Gastrocnemius medialis (tissue), 4 donors: Measurements from ENCODE around the gene CFAP97D2. TPM values are rescaled to one million over a fixed set of nuclear protein-coding genes. Genes with fewer than 3 reads are reported as not detected.

ENCODE experiments used
- ATAC-seq, 2 donors: fragments of 150-250 bp; one replicate each; pipeline ENCODE4 v1.9.1; 2016
- DNase-seq, 2 donors: peaks; one replicate each; pipeline ENCODE4 v3.0.0-alpha.2; 2019
- H3K27ac ChIP-seq, 4 donors: fragments of 200-600 bp; sonication (generic); 1 replicate in 1 of 4; 2 replicates in 3 of 4; pipeline ENCODE4 v1.5.1; 2016 to 2018; ENCODE audit warnings: mild to moderate bottlenecking in 2 of 4, moderate library complexity in 1 of 4
- H3K27me3 ChIP-seq, 3 donors: fragments of 200-600 bp; sonication (generic) in 2 of 3; 1 replicate in 1 of 3; 2 replicates in 2 of 3; pipeline versions ENCODE4 v1.5.1 to v1.6.0; 2016 to 2019; ENCODE audit warnings: mild to moderate bottlenecking in 1 of 3, moderate library complexity in 1 of 3
- H3K36me3 ChIP-seq, 2 donors: fragments of 200-600 bp; sonication (generic) in 1 of 2; one replicate each; pipeline ENCODE4 v1.5.1; 2017 to 2018
- H3K4me1 ChIP-seq, 2 donors: fragments of 200-600 bp; sonication (generic) in 1 of 2; one replicate each; pipeline ENCODE4 v1.5.1; 2016 to 2017; ENCODE audit warnings: mild to moderate bottlenecking in 2 of 2
- H3K4me3 ChIP-seq, 4 donors: fragments of 200-600 bp; sonication (generic) in 3 of 4; 1 replicate in 1 of 4; 2 replicates in 3 of 4; pipeline ENCODE4 v1.5.1; 2016 to 2019; ENCODE audit warnings: mild to moderate bottlenecking in 2 of 4
- H3K9me3 ChIP-seq, 3 donors: fragments of 200-600 bp; sonication (generic) in 2 of 3; 1 replicate in 1 of 3; 2 replicates in 2 of 3; pipeline ENCODE4 v1.5.1; 2016 to 2019
- POLR2A ChIP-seq, 2 donors: fragments of 450-650 bp; IDR thresholded peaks; one replicate each; pipeline ENCODE4 v1.6.1; 2017; ENCODE audit warnings: antibody characterized with exemption in 2 of 2, mild to moderate bottlenecking in 2 of 2, moderate library complexity in 2 of 2
- in situ Hi-C, 4 donors: fragments of 200-750 bp; cut with MboI; loops; one replicate each; pipeline versions ENCODE4 v1.15.0 to v1.8.0; 2017; ENCODE audit warnings: low sequenced_read_pairs in 4 of 4
- intact Hi-C: fragments of 100-400 bp; cut with DNase I; formaldehyde crosslinking; loops from one replicate; pipeline ENCODE4 v1.15.1; 2023; ENCODE audit warnings: low total_unique reads
- total RNA-seq, 4 donors: library from RNA; depleted of rRNA; stranded (reverse); fragments of >200 nt; gene quantifications; one replicate each; pipeline versions ENCODE4 v1.1.0 to v1.2.3, GENCODE V29; 2016
- TF ChIP-seq, protein P1 (sequence below), 5 experiments: fragments of 450-650 bp in 3 of 5; fragments of 200-600 bp in 2 of 5; sonication (generic) in 2 of 5; IDR thresholded peaks in 4 of 5; conservative IDR thresholded peaks in 1 of 5; 1 replicate in 4 of 5; 2 replicates in 1 of 5; pipeline ENCODE4 v1.5.1; 2016 to 2019; ENCODE audit warnings: antibody characterized with exemption in 5 of 5, mild to moderate bottlenecking in 3 of 5, moderate library complexity in 3 of 5

The CFAP97D2 gene
- total RNA-seq, 4 donors from 2014 or later, result not detected

- Histone ChIP-seq H3K36me3 (no peaks in the 10 kb centered on the region), H3K27ac (no peak overlapping the region), H3K9me3 (no peaks in the 10 kb centered on the region), H3K27me3 (peaks cover 0 to 8% (median 4%) of the 10 kb centered on the region in 3 donors), H3K4me3 (no peak overlapping the region), H3K4me1 (no peaks in the 10 kb centered on the region)
- no peak for ATAC-seq
- DNase-seq, result no peak
- TF ChIP-seq, protein P1, sequence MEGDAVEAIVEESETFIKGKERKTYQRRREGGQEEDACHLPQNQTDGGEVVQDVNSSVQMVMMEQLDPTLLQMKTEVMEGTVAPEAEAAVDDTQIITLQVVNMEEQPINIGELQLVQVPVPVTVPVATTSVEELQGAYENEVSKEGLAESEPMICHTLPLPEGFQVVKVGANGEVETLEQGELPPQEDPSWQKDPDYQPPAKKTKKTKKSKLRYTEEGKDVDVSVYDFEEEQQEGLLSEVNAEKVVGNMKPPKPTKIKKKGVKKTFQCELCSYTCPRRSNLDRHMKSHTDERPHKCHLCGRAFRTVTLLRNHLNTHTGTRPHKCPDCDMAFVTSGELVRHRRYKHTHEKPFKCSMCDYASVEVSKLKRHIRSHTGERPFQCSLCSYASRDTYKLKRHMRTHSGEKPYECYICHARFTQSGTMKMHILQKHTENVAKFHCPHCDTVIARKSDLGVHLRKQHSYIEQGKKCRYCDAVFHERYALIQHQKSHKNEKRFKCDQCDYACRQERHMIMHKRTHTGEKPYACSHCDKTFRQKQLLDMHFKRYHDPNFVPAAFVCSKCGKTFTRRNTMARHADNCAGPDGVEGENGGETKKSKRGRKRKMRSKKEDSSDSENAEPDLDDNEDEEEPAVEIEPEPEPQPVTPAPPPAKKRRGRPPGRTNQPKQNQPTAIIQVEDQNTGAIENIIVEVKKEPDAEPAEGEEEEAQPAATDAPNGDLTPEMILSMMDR (IDR thresholded peaks at IDR 0.05 in 4 of 5, conservative IDR thresholded peaks at IDR 0.05 in 1 of 5), result no peak
- TF ChIP-seq POLR2A (IDR thresholded peaks at IDR 0.05), result no peak
- intact Hi-C loops, result no loop called here
- in situ Hi-C loops, result no loop called here
Measured at GRCh38 chr13:114211446-114212157, 32.5 kb downstream of the CFAP97D2 start.

DNA sequence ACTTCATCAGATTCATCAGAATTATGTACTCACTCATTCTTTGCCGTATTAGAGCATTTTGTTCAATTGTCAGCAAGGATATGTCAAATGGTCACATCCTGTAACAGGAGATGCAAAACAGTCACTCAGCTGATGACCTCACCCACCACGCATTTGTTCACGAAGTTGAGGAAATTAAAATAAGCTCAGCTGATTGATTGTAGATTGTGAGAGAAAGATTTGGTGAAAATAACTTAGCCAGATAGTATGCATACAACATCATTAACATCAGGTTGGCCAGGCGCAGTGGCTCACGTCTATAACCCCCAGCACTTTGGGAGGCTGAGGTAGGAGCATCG is 33.1 kb downstream of the CFAP97D2 start:
- ATAC-seq (no peak), DNase-seq (no peak)
- Histone ChIP-seq H3K9me3 (no peaks in the 10 kb centered on the region), H3K27ac (no peak overlapping the region), H3K4me3 (no peak overlapping the region), H3K36me3 (no peaks in the 10 kb centered on the region), H3K27me3 (peaks cover 0 to 8% (median 4%) of the 10 kb centered on the region in 3 donors), H3K4me1 (no peaks in the 10 kb centered on the region)
- intact Hi-C loops, result no loop called here
- TF ChIP-seq POLR2A (IDR thresholded peaks at IDR 0.05), result no peak
- TF ChIP-seq, protein P1 (IDR thresholded peaks at IDR 0.05 in 4 of 5, conservative IDR thresholded peaks at IDR 0.05 in 1 of 5), result no peak
- in situ Hi-C loops, result no loop called here

DNA sequence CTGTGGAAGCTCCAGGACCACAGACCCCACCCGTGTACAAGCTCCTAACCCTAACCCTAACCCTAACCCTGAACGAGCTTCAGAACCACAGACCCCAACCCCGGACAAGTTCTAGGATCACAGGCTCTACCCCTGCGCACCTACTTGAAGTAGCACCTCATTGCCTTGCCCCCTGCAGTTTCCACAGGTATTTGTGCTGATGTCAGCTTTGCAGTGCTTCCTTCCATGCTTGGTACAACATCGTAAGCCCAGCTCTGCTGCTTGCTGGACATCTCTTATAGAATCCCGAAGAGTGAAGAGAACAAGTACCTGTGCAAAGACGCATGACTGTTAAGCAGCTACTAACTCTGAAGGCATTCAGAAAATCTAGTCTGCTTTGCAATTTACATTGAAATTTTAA is 34.9 kb downstream of the CFAP97D2 start:
- Histone ChIP-seq H3K36me3 (no peaks in the 10 kb centered on the region), H3K27me3 (peaks cover 0 to 8% (median 4%) of the 10 kb centered on the region in 3 donors), H3K4me1 (no peaks in the 10 kb centered on the region), H3K27ac (no peak overlapping the region), H3K9me3 (no peaks in the 10 kb centered on the region), H3K4me3 (no peak overlapping the region)
- intact Hi-C loops (no loop called here), in situ Hi-C loops (no loop called here)
- DNase-seq, result no peak
- TF ChIP-seq, protein P1 (IDR thresholded peaks at IDR 0.05 in 4 of 5, conservative IDR thresholded peaks at IDR 0.05 in 1 of 5), result no peak
- no peak for TF ChIP-seq POLR2A (IDR thresholded peaks at IDR 0.05)
- no peak for ATAC-seq

GRCh38 chr13:114219392-114219791 is 40.3 kb downstream of the CFAP97D2 start:
- in situ Hi-C loops (no loop called here), intact Hi-C loops (no loop called here)
- Histone ChIP-seq H3K4me1 (peaks cover 0 to 3% of the 10 kb centered on the region in 2 donors), H3K27ac (no peak overlapping the region), H3K36me3 (no peaks in the 10 kb centered on the region), H3K9me3 (no peaks in the 10 kb centered on the region), H3K27me3 (no peaks in the 10 kb centered on the region), H3K4me3 (no peak overlapping the region)
- no peak for ATAC-seq
- no peak for DNase-seq
- TF ChIP-seq, protein P1 (IDR thresholded peaks at IDR 0.05 in 4 of 5, conservative IDR thresholded peaks at IDR 0.05 in 1 of 5), result no peak
- TF ChIP-seq POLR2A (IDR thresholded peaks at IDR 0.05), result no peak
